Measurements from ENCODE around the gene TAF1D.

DNA sequence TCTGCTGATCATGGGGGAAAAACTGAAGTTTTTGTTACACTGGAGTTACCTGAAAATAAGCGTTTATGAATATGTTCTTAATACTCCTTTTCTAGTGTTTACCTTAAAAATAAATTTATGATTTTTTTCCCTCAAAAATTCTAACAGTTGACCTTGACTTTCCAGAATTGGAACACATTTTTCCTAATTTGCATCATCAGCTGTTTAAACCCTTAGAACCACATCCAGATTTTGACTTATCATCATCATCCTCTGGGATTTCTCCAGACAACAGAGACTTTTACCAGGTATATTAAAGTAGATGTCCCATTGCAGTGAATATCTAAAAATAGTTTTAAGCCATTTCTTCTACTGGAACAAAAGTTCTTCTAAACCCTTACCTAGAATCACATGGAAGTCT is 17.2 kb downstream of the TAF1D start:
- TF ChIP-seq, protein P1, sequence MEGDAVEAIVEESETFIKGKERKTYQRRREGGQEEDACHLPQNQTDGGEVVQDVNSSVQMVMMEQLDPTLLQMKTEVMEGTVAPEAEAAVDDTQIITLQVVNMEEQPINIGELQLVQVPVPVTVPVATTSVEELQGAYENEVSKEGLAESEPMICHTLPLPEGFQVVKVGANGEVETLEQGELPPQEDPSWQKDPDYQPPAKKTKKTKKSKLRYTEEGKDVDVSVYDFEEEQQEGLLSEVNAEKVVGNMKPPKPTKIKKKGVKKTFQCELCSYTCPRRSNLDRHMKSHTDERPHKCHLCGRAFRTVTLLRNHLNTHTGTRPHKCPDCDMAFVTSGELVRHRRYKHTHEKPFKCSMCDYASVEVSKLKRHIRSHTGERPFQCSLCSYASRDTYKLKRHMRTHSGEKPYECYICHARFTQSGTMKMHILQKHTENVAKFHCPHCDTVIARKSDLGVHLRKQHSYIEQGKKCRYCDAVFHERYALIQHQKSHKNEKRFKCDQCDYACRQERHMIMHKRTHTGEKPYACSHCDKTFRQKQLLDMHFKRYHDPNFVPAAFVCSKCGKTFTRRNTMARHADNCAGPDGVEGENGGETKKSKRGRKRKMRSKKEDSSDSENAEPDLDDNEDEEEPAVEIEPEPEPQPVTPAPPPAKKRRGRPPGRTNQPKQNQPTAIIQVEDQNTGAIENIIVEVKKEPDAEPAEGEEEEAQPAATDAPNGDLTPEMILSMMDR (conservative IDR thresholded peaks at IDR 0.05) = no peak
- no peak for TF ChIP-seq EZH2 (IDR thresholded peaks at IDR 0.05; ENCODE audit: low read depth)

Measured in PC-9 (cell line).